GM20431 (cell line): ENCODE measurements around the gene MAPK1IP1L.
"Not testable (repeated sequence)": the region's sequence is repeated elsewhere in the genome, so short reads cannot be mapped to it uniquely, and the experiment has no call there.

ENCODE experiments used
- in situ Hi-C: fragments of 300-500 bp; cut with MseI, MboI; formaldehyde crosslinking; loops from one replicate; pipeline ENCODE4 v1.15.0; 2020; ENCODE audit warnings: low sequenced_read_pairs; ENCODE audit not compliant: unreplicated experiment

Gene MAPK1IP1L

GRCh38 chr14:55051423-55052268 lies at the start of gene MAPK1IP1L:
MAPK1IP1L (plus strand) TSS chr14:55051647; CDS start chr14:55061684, 10,037 bp downstream.
- in situ Hi-C loops: no loop called here

GRCh38 chr14:55005071-55005470 lies 46.4 kb upstream of the MAPK1IP1L start:
- in situ Hi-C loops: no loop called here

- in situ Hi-C loops: no loop called here
Measured at GRCh38 chr14:55015006-55015405, 36.4 kb upstream of the MAPK1IP1L start.

- in situ Hi-C loops: no loop called here
Measured at GRCh38 chr14:55019968-55020554, 31.4 kb upstream of the MAPK1IP1L start.

- in situ Hi-C loops: not testable (repeated sequence)
Measured at GRCh38 chr14:55024365-55024764, 27.1 kb upstream of the MAPK1IP1L start.

- in situ Hi-C loops: no loop called here
Measured at GRCh38 chr14:55025948-55026347, 25.5 kb upstream of the MAPK1IP1L start.

- in situ Hi-C loops: no loop called here
Measured at GRCh38 chr14:55026441-55026792, 25.0 kb upstream of the MAPK1IP1L start.

- in situ Hi-C loops: no loop called here
Measured at GRCh38 chr14:55026793-55027561, 24.5 kb upstream of the MAPK1IP1L start, which contains the start of the genes SOCS4 and WDHD1. SOCS4 (plus strand) TSS chr14:55027236; CDS start chr14:55043042, 15,806 bp downstream. WDHD1 (minus strand) TSS chr14:55027099; CDS start chr14:55026787, 312 bp downstream.

- in situ Hi-C loops: no loop called here
Measured at GRCh38 chr14:55028066-55028465, 23.4 kb upstream of the MAPK1IP1L start.

- in situ Hi-C loops: no loop called here
Measured at GRCh38 chr14:55028476-55028875, 23.0 kb upstream of the MAPK1IP1L start.

GRCh38 chr14:55031190-55031589 lies 20.3 kb upstream of the MAPK1IP1L start:
- in situ Hi-C loops: no loop called here

- in situ Hi-C loops: not testable (repeated sequence)
Measured at GRCh38 chr14:55037995-55038394, 13.5 kb upstream of the MAPK1IP1L start.

GRCh38 chr14:55038708-55039107 lies 12.7 kb upstream of the MAPK1IP1L start:
- in situ Hi-C loops: no loop called here

GRCh38 chr14:55043528-55043927 lies 7.9 kb upstream of the MAPK1IP1L start:
- in situ Hi-C loops: no loop called here

- in situ Hi-C loops: no loop called here
Measured at GRCh38 chr14:55045087-55045486, 6.4 kb upstream of the MAPK1IP1L start.

GRCh38 chr14:55047301-55048053 lies 4.0 kb upstream of the MAPK1IP1L start:
- in situ Hi-C loops: no loop called here

- in situ Hi-C loops: no loop called here
Measured at GRCh38 chr14:55048900-55049436, 2.5 kb upstream of the MAPK1IP1L start.

- in situ Hi-C loops: no loop called here
Measured at GRCh38 chr14:55051165-55051422, 353 bp upstream of the MAPK1IP1L start.

- in situ Hi-C loops: no loop called here
Measured at GRCh38 chr14:55052269-55052930, 953 bp downstream of the MAPK1IP1L start.
